Stimulated activated CD8-positive, alpha-beta memory T cell treated with anti-CD3 and anti-CD28 coated beads, Interleukin-7, amount 100 ng/mL, for 4 hours (primary cell): Measurements from ENCODE around the gene NINJ1.

Experiments used
- DNase-seq, 2 donors: peaks; one replicate each; pipeline ENCODE4 v3.0.0-alpha.2; 2020; ENCODE audit warnings: low read depth in 2 of 2

NINJ1 gene, protein sequence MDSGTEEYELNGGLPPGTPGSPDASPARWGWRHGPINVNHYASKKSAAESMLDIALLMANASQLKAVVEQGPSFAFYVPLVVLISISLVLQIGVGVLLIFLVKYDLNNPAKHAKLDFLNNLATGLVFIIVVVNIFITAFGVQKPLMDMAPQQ

DNA sequence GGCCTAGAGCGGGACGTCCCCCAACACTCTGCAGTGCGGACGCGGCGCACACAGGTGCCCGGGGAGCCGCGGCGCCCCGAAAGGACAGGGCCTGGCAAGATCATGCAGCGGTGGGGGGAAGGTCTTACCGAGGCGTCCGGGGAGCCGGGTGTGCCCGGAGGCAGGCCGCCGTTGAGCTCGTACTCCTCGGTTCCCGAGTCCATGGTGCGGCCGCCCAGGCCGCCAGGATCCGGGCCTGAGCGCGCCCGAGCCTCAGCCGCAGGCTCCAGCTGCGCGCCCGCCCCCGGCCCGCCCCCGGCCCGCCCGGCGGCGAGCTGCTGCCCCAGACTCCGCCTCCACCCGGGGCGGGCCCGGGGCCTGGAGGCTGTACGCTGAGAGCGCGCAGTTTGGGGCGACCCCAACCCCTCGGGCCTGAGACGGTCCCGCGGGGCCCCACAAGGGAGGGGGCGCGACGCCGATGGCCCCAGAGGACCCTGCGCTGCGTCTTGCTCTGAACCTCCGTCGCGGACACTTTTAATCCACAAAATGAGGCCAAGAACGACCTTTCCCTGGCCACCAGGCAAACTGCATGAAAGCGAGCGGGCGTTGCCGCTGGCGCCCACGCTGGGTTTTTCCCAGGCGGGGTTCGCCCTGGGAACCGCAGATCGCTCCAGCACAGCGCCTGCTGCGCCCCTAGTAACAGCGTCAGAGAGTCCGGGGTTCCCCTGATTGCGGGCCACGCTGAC is at the start of gene NINJ1:
Gene NINJ1 (minus strand): TSS at position 237 of the 725 bp plus-strand sequence. CDS start 34 bp downstream, at position 203.
- DNase-seq: peak; percentile 79 to 89

DNA sequence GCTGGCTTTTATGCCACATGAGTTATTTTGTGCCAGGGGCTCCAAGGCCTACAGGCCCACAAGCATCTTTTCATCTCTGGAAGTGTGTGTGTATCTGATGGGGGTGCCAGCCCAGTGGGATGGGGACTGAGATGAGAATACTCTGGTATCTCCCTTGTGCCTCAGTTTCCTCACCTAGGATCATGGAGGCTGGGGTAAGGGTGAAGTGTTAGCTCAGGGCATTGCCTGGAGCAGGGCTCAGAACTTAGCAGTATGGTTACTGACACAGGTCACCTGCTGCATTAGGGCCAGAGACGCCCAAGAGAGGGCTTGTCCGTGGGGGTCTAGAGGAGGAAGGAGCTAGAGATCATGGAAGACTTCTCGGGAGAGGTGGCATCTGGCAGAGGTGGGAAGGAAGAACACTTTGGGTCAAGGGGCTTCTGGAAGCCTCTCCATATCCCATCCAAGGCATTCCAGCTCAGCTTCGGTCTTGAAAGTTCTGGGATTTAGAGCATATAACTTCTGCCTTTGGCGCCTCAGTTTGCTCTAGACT is 49.1 kb upstream of the NINJ1 start:
- DNase-seq: no peak

DNA sequence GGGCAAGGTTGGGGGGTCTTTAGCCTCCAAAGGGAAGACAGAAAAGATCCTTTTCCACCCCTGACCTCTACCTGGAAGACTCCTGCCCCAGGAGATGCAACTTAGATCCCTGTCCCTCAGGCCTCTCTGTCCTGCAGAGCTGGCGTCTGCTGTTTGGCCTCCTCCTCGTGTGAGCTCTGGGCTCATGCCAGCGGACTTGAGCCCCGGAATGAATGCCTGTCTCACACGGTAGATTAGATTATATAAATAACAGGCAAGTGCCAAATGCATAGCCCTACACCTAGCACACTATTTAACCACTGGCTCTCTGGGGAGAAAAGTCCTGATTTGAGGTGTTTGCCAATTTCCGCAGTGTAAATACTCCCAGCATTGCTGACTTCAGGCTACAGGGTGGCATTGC is 48.5 kb upstream of the NINJ1 start:
- DNase-seq: no peak

DNA sequence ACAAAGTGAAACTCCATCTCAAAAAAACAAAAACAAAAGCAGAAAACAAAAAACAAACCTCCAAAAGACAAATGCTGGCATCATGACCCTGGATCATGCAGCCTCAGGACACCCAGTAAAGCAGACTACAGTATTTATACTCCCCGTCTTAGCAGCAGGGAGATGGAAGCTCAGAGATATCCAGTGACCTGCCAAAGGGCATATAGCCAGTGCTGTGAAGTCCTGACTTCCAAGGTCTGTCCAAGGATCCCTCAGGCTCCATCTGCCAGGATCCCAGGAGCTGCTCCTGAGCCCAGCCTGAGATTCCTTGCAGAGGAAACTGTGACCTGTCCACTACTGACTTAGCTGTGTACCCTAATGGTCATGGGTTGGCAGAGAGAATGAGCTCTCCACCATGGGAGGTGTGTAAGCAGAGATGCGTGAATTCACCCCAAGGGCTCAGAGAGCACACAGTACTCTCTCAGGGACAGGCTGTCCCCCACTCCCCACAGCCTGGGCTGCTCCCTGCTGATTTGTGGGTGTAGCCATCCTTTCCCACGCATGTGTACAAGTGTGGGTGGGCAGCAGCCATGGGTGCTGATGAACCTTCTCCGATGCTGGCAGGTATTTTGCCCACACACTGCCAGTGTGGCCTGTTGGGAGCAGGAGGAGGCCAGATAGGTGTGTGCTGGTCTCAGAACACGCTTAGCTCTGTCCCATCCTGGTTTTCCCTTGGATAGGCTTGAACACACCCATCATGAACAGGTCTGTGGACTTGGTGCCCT is 47.8 kb upstream of the NINJ1 start:
- DNase-seq: no peak

DNA sequence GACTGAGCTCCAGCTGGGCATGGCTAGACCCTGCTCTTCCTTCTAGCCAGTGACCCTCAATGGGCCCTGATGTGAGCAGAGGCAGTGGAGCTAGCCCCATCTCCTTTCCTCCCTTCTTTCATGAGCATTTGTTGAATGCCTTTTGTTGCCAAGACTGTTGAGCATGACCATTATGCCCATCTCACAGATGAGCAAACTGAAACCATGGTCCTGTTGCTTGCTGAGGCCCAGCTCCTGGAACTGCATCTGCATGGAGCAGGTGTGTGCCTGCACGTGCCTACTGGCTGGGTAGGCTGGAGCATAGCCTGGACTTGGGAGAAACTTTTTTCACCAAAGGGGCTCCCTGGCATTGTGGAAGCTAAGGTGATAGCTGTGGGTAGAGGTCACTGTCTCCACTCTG is 46.9 kb upstream of the NINJ1 start:
- no peak for DNase-seq

DNA sequence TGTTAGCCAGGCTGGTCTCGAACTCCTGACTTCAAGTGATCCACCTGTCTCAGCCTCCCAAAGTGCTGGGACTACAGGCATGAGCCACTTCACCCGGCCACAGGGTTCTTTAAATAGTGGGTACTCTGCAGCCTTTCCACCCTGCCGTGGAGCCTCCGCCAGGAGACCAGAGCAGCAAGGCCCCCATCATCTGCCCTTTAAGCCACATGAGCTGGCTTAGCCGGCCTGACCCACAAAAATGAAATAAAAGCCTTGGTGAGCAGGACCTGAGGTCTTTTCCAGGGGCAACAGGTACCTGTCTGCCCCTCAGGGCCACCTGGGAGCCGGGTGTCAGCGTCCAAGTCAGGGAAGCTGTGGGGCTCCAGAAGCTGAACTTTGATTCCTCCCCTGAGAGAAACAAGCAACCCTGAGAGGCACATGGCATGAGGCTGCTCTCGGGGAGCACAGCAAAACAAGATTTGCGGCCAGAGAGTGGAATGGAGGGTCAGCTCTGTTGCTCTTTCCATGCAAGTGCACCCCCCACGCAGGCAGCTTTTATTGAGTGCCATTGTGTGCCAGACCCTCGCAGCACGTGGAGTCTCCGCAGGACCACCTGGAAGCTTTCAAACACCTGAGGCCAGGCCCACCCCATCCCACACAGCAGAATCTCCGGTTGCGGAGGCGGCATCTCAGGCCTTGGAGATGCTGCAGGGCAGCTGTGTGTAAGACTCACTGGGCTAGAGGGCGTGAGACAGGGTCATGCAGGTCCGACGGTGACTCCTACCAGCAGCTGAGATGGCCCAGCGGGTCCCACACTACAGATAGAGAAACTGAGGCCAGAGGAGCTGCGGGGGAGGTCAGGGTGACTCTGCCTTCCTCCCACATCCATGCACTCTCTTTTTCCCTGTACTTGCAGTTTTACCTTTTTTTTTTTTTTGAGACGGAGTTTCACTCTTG is 45.1 kb upstream of the NINJ1 start:
- no peak for DNase-seq

DNA sequence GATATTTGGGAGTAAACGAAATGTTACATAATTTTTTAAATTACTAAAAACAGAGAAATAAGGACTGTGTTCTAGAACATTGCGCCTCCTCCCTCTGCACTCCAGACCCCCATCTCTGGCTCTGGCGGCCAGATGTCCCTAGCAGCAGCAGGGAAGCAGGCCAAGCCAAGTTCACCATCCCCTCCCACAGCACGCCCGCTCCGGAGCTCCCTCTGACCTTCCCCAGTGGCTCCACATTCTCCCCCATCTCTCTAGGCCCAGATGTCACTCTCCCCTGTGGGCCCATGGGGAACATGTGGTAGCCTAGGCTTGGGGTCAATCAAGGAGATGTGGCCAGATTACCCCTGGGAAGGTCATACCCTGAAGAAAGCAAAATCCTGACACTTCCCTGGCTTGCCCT is 43.6 kb upstream of the NINJ1 start:
- no peak for DNase-seq

DNA sequence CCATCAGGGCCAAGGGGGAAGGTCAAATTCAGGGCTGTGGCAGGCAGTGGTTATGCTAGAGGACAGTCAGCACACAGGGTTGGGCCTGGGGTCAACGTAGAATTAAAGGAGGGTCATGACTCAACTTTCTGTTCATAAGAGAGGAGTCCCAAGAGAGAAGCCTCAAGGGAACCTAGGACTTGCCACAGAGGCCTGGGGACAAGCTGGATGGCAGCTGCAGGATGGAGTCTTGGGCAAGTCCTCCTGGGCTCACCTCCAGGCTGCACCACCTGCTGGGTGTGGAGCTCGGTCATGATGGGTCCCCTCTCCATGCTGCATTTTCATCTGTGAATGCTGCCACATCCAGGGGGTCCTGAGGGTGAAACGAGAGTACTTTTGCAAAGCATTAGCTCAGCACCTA is 40.9 kb upstream of the NINJ1 start:
- no peak for DNase-seq

DNA sequence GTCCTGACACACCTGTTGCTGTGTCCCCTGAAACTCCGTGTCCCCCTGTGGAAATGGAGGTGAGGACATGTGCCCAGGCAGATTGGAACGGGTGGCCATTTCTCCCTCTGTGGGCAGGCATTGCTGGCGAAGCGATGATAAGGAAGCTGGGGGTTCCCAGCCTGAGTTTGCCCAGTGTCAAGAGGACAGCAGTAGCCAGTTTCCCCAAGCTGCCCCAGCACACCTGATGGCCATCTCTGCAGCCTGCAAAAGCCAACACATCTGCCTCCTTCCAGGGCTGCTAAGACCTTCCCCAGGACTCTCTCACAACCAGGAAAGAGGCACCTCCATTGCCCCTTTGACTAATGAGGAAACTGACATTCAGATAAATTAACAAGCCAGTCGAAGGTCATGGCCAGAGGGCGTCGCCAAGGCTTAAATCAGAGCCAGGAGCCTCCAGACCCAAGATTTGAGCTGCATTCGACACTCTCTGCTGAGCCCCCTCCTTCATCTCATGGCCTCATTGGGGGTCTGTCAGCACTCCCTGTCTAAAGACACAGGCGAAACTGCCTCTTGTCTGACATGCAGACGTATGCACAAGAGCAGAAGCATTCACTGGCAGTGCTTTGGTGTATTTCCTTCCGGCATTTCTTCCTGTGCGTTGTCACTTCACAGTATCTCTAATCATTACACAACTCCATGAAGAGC is 39.5 kb upstream of the NINJ1 start:
- no peak for DNase-seq

DNA sequence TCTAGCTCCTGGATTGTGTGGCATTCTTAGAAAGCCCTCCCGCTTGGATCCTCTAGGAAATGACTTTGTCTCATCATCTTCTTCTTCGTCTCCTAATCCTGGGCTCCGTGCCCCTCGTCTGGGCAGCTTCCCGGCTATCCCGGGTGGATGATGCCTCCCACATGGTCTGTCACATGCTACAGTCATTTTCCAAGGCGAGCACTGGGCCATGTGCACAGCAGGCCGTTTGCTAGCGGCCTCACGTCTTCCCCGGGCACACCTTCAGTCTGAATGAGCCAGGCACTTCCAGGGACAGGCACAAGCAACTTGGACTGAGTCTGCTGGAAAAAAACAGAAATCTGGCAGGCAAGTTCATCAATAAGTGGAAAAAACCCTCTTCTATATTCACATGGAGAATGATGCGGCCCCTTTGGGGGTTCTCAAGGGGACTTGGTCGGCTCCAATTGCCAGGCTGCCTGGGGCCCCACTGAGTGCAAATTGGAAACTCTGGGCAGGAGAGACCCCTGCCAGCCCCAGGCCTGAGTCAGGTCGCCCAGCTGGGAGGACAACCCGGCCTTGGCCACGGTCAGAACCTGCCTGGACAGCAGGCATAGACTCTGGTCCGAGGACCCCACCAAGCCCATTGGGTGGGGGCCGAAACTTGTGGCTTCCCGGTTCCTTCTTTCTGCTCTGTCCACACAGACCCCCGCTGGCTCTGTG is 38.8 kb upstream of the NINJ1 start:
- DNase-seq: no peak

DNA sequence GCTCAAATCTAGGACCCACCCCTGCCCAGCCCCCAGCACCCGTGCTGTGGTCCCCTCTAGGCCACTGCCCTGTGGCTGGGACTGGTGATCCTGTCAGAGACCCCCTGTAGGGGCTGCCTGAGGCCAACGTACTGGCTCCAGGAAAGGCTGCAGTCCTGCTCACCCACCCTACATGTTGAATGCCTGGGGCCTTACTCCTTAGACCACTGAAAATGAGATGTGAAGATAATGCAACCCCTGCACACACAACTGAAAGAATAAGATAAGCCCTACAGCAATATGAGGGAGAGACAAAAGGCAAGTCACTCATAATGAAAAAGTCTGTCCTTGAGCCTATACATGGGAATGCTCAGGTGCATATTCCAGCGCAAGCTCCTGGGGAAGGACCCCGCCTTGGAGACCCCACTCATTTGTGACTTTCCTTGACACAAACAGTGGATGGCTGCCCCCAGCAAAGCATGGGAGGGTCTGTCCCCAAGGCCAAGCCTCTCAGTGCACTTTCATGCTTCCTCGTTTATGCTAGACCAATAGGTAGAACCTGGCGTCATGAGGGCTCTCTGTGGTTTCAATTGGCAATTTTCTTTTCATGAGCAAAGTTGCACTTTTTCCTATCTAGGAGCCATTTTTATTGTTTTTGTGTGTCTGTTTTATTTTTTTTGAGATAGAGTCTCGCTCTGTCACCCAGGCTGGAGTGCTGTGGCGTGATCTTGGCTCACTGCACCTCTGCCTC is 37.4 kb upstream of the NINJ1 start:
- DNase-seq: no peak

DNA sequence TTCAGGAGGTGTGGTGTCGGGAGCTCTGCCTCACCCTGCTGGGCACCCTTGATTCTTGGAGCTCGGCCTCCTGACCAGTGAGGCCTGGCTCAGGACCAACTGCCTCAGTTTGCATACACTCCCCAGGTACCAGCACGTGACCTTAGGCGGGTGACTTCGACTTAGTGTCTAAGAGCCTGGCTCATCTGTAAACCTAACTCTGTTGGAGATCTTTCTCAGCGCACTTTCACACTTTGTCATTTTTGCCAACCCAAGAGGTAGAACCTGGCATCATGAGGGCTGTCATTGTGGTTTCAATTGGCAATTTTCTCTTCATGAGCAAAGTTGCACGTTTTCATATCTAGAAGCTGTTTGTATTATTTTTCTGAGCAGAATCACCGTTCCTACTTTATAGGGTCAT is 36.5 kb upstream of the NINJ1 start:
- no peak for DNase-seq

DNA sequence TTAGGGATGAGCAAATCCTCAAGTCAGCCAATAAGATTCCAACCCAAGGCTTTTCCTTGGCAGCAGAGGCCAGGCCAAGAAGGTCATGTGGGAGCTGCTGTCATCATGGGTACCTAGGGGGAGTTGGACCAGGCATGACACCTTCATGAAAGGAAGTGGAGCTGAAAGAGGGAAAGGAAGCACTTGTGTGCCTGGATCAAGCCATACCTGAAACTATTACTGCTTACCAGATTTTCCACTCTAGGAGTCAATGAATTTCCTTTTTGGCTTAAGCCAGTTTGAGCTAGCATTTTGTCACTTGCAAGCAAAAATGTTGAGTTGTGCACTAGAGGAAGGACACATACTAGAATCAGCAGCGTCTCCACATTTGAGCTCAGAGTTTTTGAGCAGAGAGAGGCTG is 35.4 kb upstream of the NINJ1 start:
- DNase-seq: no peak

DNA sequence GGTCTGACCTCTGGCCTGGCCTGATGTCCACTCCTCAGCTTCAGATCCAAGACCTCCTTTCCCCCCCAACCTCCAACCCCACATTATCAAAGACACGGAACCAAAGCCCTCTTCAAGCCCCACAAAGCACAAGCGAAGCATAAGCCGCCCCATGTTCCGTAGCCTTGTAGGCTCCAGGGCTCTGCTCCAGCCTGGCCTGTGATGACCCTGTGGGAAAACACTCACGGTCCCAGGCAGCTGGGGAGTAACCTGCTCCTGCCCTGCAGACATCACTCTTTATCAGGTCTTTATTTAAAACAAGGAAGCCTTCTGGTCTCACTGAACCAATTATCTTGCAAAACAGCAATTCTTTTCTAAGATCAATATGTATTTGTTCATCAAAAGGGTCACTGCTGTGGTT is 34.5 kb upstream of the NINJ1 start:
- no peak for DNase-seq

DNA sequence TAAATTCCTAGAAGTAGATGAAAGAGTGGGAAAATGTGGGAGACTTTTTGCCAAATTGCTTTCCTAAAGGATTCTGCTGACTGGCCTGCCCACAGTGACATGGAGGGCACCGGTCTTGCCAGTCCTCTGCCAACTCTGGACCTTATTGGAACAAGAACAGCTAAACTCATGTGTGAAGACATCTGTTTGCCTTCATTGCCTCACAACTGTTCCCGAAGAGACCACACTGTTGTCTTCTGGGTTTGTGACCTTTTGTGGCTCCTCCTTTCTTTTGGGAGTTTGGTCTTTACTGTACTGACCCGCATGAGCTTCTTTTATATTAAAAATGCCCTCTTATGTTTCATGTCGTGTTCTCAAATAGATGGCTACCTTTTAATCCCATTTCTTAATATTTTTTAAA is 33.8 kb upstream of the NINJ1 start:
- no peak for DNase-seq

DNA sequence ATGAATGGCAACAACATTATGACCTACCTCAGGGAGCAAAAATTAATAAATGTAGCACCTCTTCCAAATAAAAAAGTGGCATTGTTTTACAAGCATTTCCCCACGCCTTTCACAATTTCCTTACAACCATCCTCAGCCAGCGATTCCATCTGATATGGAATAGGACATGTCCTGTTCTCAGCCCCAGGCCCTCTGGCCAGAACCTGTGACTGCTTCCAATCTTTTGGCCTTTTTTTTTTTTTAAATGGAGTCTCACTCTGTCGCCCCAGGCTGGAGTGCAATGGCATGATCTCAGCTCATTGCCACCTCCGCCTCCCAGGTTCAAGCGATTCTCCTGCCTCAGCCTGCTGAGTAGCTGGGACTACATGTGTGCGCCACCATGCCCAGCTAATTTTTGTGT is 33.1 kb upstream of the NINJ1 start:
- no peak for DNase-seq

DNA sequence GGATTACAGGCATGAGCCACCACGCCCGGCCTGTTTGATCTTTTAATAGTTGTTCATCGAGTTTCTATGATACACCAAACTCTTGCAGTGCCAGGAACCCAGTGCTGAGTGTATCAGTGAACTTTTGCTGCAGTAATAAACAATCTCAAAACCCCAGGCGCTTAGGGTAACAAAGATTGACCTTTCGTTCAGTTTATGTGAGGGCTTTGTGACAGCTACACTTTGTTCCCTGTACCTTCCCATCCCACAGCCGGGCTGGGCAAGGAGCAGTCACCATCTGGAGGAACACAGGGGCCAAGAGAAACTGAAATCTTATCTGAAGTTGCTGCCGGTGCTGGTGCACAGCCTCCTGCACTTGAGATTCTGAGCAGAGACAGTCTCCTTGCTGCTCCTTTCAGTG is 32.6 kb upstream of the NINJ1 start:
- no peak for DNase-seq

DNA sequence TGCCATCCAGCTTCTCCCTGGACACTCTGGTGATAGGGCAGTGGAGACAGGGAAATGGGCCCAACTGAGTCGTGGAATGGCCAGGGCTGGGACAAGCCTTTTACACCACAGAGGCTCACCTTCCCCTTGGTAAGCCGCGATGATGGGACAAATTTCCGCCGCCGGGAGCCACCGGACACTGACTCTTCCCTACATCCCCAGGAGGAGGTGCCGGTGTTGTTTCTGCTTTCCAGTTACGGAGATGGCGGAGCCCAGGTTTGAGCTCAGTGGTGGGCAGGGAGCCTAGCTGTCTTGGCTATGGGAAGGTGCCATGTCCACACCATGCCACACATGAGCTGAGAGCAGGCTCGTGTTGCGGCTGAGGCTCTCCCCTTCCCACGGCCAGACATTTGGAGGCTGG is 30.0 kb upstream of the NINJ1 start:
- no peak for DNase-seq

DNA sequence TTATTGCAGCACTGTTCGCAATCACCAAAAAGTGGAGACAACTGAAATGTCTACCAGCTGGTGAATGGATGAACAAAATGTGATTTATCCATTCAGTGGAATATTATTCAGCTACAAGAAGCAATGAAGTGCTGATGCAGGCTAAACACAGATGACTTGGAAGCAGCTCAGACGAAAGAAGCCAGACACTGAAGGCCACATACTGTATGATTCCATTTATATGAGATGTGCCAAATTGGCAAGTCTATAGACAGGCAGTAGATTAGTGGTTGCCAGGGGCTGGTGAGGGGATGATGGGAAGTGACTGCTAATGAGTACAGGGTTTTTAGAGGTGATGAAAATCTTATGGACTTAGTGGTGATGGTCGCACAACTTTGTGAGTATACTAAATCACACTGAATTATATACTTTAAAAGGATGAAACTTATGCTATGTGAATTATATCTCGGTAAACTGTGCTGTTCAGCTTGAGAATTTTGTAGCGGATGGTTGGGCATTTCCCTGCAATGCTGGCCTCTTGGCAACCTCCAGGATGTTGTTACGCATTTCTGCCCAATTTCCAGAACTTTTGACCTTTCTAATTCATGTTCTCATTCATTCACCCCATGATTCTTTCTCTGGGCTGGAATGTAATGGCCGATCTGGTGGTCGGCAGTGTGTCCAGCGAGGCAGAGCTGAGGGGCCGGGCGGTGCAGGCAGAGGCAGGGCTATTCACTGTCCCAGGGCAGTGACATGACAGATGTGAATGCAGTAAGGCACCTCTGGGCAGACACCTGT is 27.9 kb upstream of the NINJ1 start:
- DNase-seq: no peak
